GM23338 (cell line): ENCODE data around the gene EFNB2. TPM values are rescaled to one million over a fixed set of nuclear protein-coding genes. Genes with fewer than 3 reads are reported as not detected.

ENCODE experiments used
- ATAC-seq: fragments of 200-7000 bp; cut with Tn5 transposase; 3 replicates; pipeline ENCODE4 v1.9.1; 2020
- DNase-seq: peaks from one replicate; pipeline ENCODE4 v3.0.0-alpha.2; 2015; ENCODE audit warnings: low spot score
- H2AFZ ChIP-seq: fragments of 200-600 bp; sonication (generic); 2 replicates; pipeline ENCODE4 v1.8.0; 2016; ENCODE audit warnings: antibody characterized with exemption, mild to moderate bottlenecking, moderate library complexity
- H3F3A ChIP-seq: fragments of 200-600 bp; sonication (generic); replicated peaks from 2 replicates; pipeline ENCODE4 v1.8.0; 2017; ENCODE audit warnings: antibody characterized with exemption, mixed run types, low read depth
- H3K27ac ChIP-seq: fragments of 200-600 bp; sonication (generic); 2 replicates; pipeline ENCODE4 v1.6.1; 2016; ENCODE audit warnings: low read depth
- H3K27me3 ChIP-seq: fragments of 200-600 bp; sonication (generic); 2 replicates; pipeline ENCODE4 v1.8.0; 2016; ENCODE audit warnings: mild to moderate bottlenecking, mixed run types, moderate library complexity; ENCODE audit not compliant: insufficient read depth
- H3K36me3 ChIP-seq: fragments of 200-600 bp; sonication (generic); 2 replicates; pipeline ENCODE4 v1.8.0; 2016; ENCODE audit warnings: mild to moderate bottlenecking; ENCODE audit not compliant: insufficient read depth
- H3K4me1 ChIP-seq: fragments of 200-600 bp; sonication (generic); 2 replicates; pipeline ENCODE4 v1.8.0; 2016; ENCODE audit warnings: mild to moderate bottlenecking, moderate library complexity; ENCODE audit not compliant: insufficient read depth
- H3K4me2 ChIP-seq: fragments of 200-600 bp; sonication (generic); 2 replicates; pipeline ENCODE4 v1.7.1; 2017; ENCODE audit warnings: mixed run types
- H3K4me3 ChIP-seq: fragments of 200-600 bp; sonication (generic); 2 replicates; pipeline ENCODE4 v1.6.1; 2016; ENCODE audit warnings: mixed run types
- H3K79me2 ChIP-seq: fragments of 200-600 bp; sonication (generic); replicated peaks from 2 replicates; pipeline ENCODE4 v1.8.0; 2017; ENCODE audit warnings: mild to moderate bottlenecking; ENCODE audit not compliant: insufficient read depth
- H3K9me2 ChIP-seq: fragments of 200-600 bp; sonication (generic); 2 replicates; pipeline ENCODE4 v1.8.0; 2017; ENCODE audit not compliant: insufficient read depth
- H4K20me1 ChIP-seq: fragments of 200-600 bp; sonication (generic); replicated peaks from 2 replicates; pipeline ENCODE4 v1.8.0; 2017; ENCODE audit warnings: mild to moderate bottlenecking; ENCODE audit not compliant: insufficient read depth
- H3K27ac Mint-ChIP-seq: 2 replicates; pipeline ENCODE4 v1.8.0; 2020; ENCODE audit warnings: inconsistent platforms, mild to moderate bottlenecking, moderate library complexity, mixed read lengths
- H3K27me3 Mint-ChIP-seq: 3 replicates; pipeline ENCODE4 v1.8.0; 2022; ENCODE audit warnings: low read depth, mild to moderate bottlenecking, moderate library complexity, mixed read lengths, inconsistent platforms; ENCODE audit not compliant: insufficient read depth, poor library complexity
- H3K36me3 Mint-ChIP-seq: 3 replicates; pipeline ENCODE4 v1.8.0; 2021; ENCODE audit warnings: low read depth, mild to moderate bottlenecking, inconsistent platforms, moderate library complexity, mixed read lengths
- H3K4me1 Mint-ChIP-seq: 3 replicates; pipeline ENCODE4 v1.8.0; 2020; ENCODE audit warnings: mild to moderate bottlenecking, inconsistent platforms, mixed read lengths
- H3K4me3 Mint-ChIP-seq: 3 replicates; pipeline ENCODE4 v1.8.0; 2021; ENCODE audit warnings: moderate library complexity, mild to moderate bottlenecking, inconsistent platforms, mixed read lengths
- H3K9me3 Mint-ChIP-seq: 3 replicates; pipeline ENCODE4 v1.8.0; 2020; ENCODE audit warnings: moderate library complexity, mild to moderate bottlenecking, inconsistent platforms, mixed read lengths
- CREB1 ChIP-seq: fragments of 250-450 bp; sonication (Bioruptor Pico); IDR thresholded peaks from 2 replicates; pipeline ENCODE4 v1.5.0; 2020; ENCODE audit warnings: low read depth, mild to moderate bottlenecking, moderate library complexity
- CTCF ChIP-seq, 2 experiments: fragments of 200-600 bp in 1 of 2; sonication (generic) in 1 of 2; conservative IDR thresholded peaks; 2 replicates each; pipeline versions ENCODE4 v1.5.1 to v1.6.1; 2016 to 2017; ENCODE audit warnings: antibody characterized with exemption in 2 of 2, low read depth in 2 of 2, mild to moderate bottlenecking in 2 of 2, moderate library complexity in 1 of 2
- ETS1 ChIP-seq: IDR thresholded peaks from 2 replicates; pipeline ENCODE4 v1.6.1; 2016; ENCODE audit warnings: antibody characterized with exemption
- EZH2 ChIP-seq: fragments of 200-600 bp; sonication (generic); IDR thresholded peaks from one replicate; pipeline ENCODE4 v1.8.0; 2017; ENCODE audit warnings: antibody characterized with exemption, mild to moderate bottlenecking, low read depth; ENCODE audit not compliant: unreplicated experiment
- EZH2phosphoT487 ChIP-seq: fragments of 200-600 bp; sonication (generic); IDR thresholded peaks from one replicate; pipeline ENCODE4 v1.8.1; 2018; ENCODE audit warnings: antibody characterized with exemption; ENCODE audit not compliant: unreplicated experiment
- JUNB ChIP-seq: IDR thresholded peaks from one replicate; pipeline ENCODE4 v1.6.1; 2016; ENCODE audit warnings: antibody characterized with exemption; ENCODE audit not compliant: unreplicated experiment
- NANOG ChIP-seq: IDR thresholded peaks from 2 replicates; pipeline ENCODE4 v1.6.1; 2016; ENCODE audit warnings: antibody characterized with exemption, borderline replicate concordance
- POLR2AphosphoS5 ChIP-seq: IDR thresholded peaks from 2 replicates; pipeline ENCODE4 v1.6.1; 2016; ENCODE audit warnings: antibody characterized with exemption, low read depth
- REST ChIP-seq: IDR thresholded peaks from one replicate; pipeline ENCODE4 v1.6.1; 2018; ENCODE audit warnings: antibody characterized with exemption; ENCODE audit not compliant: unreplicated experiment
- STAT1 ChIP-seq: IDR thresholded peaks from one replicate; pipeline ENCODE4 v1.6.1; 2016; ENCODE audit warnings: antibody characterized with exemption; ENCODE audit not compliant: unreplicated experiment
- ZNF114 ChIP-seq: fragments of 250-450 bp; sonication (Bioruptor Pico); IDR thresholded peaks from 2 replicates; pipeline ENCODE4 v1.5.0; 2020; ENCODE audit warnings: mild to moderate bottlenecking, moderate library complexity
- ZNF331 ChIP-seq: fragments of 250-450 bp; sonication (Bioruptor Pico); IDR thresholded peaks from 2 replicates; pipeline ENCODE4 v1.5.0; 2020; ENCODE audit warnings: low read depth, mild to moderate bottlenecking, moderate library complexity
- ZNF462 ChIP-seq: fragments of 250-450 bp; sonication (Bioruptor Pico); IDR thresholded peaks from 2 replicates; pipeline ENCODE4 v1.5.0; 2020; ENCODE audit warnings: mild to moderate bottlenecking, moderate library complexity
- polyA plus RNA-seq: library from polyadenylated mRNA; unstranded; fragments of >200 nt; fragmentation: Nextera tagmentation; extraction: Ambion mirVana; gene quantifications from 2 replicates; pipeline ENCODE4 v1.2.1, GENCODE V29; 2016
- total RNA-seq: library from RNA; depleted of rRNA; stranded (reverse); fragments of >200 nt; shearing (Covaris generic); gene quantifications from 2 replicates; pipeline ENCODE4 v1.2.3, GENCODE V29; 2014

EFNB2 gene
- total and polyA plus RNA-seq, 2 experiments from 2014 or later: 5.7 to 10.9 TPM

GRCh38 chr13:106566641-106567473, 31.4 kb upstream of the EFNB2 start:
- Histone ChIP-seq H3F3A (no peaks in the 10 kb centered on the region), H2AFZ (no peak overlapping the region)
- peaks cover 4% of the 10 kb centered on the region; the same call in 2 of the 3 replicates for H3K36me3 Mint-ChIP-seq

More at GRCh38 chr13:106566641-106567473, 31.4 kb upstream of the EFNB2 start:
- TF ChIP-seq REST (no peak), EZH2phosphoT487 (no peak), STAT1 (no peak), ETS1 (no peak), POLR2AphosphoS5 (no peak), ZNF462 (CRISPR knock-in tag) (no peak), EZH2 (no peak), NANOG (no peak), CTCF (conservative IDR thresholded peaks at IDR 0.05; ENCODE audit: low read depth in 2 of 2) (no peak), ZNF114 (CRISPR knock-in tag) (no peak), CREB1 (CRISPR knock-in tag) (no peak), ZNF331 (CRISPR knock-in tag) (no peak), JUNB (no peak)
- Histone ChIP-seq H3K27me3 (no peaks in the 10 kb centered on the region), H3K79me2 (peaks cover 71% of the 10 kb centered on the region), H3K27ac (0 out of 2 replicates have a peak overlapping the region, but pooled peaks have one; percentile 90), H3K36me3 (no peaks in the 10 kb centered on the region), H3K4me2 (peak overlapping the region; percentile 96), H3K9me2 (no peaks in the 10 kb centered on the region), H3K4me1 (peaks cover 54% of the 10 kb centered on the region), H4K20me1 (peaks cover 42% of the 10 kb centered on the region), H3K4me3 (peak overlapping the region; percentile 70)
- H3K27ac Mint-ChIP-seq: peak overlapping the region; percentile 96
- peaks cover 46% of the 10 kb centered on the region for H3K4me1 Mint-ChIP-seq
- no peaks in the 10 kb centered on the region; the same call in 2 of the 3 replicates for H3K9me3 Mint-ChIP-seq
- peak; percentile 24 for ATAC-seq
- DNase-seq: peak; percentile 75
- H3K27me3 Mint-ChIP-seq: peaks cover 9% of the 10 kb centered on the region
- peak overlapping the region; percentile 99 for H3K4me3 Mint-ChIP-seq
